IPS-NIHi11 (cell line): Measurements from ENCODE around the gene LRRC14B.

Source experiments
- DNase-seq: peaks from one replicate; pipeline ENCODE4 v3.0.0; 2012; ENCODE audit warnings: mixed read lengths, low spot score

Gene LRRC14B

DNA sequence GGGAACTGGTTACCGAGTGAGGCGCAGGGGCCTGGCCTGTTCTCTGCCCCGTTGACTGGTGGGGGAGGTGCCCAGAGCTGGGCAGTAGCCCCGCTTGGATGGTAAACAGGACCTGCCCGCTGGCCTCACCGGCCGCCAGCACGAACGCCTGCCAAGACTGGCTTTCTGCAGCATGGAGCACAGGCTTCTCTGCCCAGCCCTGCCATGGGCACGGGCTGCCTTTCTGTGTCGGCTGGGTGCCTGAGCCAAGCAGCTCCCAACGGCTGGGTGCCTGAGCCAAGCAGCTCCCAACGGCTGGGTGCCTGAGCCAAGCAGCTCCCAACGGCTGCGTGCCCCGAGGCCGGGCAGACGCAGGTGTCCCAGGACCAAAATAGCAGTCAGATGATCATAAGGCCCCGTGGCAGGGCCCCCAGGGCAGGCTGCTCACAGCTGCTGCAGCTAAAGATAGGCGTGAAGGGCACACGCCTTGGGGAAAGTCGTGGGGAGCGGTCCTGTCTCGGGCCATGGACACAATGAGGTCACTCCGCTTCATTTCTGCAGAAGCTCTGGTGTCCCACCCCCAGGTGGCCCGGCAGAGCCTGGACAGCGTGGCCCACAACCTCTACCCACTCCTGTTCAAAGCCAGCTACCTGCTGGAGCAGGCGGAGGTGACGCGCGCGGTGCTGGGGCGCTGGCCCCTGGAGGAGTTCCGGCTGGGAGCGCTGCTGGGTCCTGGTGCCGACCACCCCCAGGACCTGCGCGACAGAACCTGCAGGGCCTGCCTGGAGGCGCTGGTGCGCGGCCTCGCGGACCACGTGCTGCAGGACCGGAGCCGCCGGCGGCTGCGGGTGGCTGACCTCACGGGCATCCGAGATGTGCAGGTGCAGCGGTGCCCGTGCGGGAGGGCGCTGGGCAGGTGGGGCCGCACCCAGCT is at the start of gene LRRC14B:
TSS of gene LRRC14B (plus strand) at position 460 of the 913 bp plus-strand sequence. CDS start at position 504, 44 bp downstream.
- DNase-seq = no peak

DNA sequence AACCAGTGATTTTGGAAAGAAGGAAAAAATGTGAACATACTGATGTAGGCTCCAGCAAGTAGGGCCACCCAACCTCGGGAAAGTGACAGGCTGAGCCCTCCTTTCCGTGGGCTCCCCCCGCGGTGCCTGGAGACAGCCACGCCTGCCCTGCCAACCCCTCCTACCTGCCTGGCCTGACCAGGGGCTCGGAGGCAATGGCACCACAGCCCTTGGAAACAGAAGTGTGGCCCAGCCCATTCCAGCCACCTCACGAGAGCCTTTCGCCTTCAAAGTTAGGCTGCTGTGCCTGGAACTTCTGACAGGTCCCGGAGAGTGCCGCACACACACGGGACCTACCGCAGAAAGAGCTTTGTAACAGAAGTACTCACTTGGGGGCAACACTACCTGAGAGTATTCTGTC is 49.5 kb upstream of the LRRC14B start:
- no peak for DNase-seq

DNA sequence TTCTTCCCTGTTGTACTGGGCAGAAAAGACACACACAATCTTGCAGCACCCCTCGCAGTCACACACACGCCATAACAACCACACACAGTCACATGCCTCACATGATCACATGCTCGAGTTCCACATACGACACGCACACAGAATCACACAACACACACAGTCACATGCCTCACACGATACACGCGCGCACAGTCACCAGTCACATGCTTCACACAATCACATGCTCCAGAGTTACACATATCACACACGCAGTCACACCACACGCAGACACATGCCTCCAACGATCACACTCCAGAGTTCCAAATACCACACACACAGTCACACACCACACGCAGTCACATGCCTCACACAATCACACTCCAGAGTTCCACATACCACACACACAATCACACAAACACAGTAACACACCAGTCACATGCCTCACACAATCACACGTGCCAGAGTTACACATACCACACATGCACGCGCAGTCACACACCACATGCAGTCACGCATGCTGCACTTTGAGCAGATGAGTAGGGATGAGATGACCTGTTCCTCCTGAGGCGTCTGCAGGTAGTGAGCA is 49.0 kb upstream of the LRRC14B start:
- DNase-seq = no peak

DNA sequence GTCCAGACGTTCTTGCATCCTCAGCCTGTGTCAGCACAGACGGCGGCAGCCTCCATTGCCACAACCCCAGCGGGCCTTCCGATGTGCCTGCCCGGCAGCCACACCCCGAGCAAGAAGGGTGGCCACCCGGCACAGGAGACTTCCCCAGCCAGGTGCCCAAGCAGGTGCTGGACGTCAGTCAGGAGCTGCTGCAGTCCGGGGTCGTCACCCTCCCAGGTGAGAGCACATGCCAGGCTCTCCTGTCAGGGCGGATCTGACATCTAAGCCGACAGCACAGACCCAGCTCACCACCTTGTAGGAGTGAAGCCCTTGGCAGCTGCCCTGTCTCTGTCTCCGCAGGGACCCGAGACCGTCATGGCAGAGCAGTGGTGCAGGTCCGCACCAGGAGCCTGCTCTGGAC is 48.3 kb upstream of the LRRC14B start:
- DNase-seq = no peak

DNA sequence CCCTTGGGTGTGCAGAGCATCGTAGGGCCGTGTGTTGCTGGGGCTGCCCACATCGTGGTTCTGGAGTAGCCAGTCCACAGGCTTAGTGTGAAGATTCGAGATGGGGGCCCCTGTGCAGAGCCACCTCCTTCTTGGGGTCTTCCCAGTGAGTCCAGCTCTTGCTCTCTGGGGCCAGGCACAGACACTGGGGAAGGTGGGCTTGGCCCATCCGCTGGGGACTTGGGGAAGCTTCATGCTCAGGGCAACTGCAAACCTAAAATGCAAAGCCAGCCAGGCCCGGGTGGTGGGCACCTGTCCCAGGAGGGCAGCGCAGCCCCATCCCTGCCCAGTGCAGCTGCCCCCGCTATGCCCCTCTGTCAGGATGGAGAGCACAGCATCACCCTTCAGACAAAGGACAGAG is 46.4 kb upstream of the LRRC14B start:
- no peak for DNase-seq

DNA sequence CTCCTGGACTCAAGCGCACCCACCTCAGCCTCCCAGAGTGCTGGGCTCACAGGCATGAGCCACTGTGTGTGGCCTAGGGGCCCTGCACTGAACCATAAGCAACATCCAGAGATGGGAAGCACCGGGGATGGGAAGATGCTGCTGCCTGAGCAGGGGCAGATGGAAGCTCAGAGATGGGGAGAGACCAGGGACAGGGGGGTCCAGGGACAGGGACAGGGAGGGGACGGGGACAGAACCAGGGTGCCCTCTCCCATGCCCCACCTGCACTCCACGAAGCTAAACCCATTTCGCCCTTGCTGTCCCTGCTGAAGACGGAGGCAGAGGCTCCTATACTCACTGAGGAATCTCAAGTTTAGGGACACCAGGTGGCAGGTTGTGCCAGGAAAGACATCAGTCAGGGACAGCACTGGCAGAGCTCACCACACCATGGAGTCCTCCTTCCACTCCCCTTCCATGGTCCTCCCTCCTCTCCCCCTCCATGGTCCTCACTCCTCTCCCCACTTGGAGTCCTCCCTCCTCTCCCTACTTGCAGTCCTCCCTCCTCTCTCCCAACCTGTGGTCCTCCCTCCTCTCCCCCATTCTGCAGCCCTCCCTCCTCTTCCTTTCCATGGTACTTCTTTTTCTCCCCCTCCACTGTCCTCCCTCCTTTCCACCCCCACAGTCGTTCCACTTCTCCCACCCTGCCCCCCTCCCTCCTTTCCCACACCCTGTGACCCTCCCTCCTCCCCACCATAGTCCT is 45.5 kb upstream of the LRRC14B start:
- no peak for DNase-seq

DNA sequence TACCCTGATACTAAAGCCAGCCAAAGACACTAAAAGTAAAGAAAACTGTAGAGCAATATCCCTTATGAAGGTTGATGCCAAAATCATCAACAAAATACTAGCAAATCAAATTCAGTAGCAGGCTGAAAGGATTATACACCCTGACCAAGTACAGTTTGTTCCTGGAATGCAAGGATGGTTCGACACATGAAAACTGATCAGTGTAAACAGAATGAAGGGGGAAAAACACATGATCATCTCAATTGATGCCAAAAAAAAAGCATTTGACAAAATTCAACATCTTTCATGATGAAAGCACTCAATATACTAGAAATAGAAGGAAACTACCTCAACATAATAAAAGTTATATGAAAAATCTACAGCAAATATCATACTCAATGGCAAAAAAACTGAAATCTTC is 43.5 kb upstream of the LRRC14B start:
- no peak for DNase-seq

DNA sequence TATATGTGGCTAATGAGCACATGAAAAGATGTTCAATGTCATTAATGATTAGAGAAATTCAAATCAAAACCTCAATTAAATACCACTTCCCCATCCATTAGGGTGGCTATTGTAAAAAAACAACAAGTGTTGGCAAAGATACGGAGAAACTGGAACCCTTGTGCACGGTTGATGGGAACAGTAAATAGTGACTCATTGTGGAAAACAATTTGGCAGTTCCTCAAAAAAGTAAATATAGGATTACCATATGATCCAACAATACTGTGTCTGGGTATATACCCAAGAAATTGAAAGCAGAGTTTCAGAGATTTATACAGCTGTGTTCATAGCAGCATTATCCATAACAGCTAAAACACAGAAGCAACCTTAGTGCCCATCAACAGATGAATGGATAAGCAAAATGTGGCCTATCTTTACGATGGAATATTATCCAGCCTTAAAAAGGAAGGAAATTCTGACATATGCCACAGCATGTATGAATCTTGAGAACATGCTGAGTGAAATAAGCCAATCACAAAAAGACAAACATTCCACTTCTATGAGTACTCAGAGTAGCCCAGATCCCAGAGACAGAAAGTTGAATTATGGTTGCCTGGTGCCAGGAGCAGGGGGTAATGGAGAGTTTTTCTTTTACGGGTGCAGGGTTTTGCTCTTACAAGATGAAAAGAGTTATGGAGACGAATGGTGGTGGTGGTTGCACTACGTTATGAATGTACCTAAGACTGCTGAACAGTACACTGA is 41.4 kb upstream of the LRRC14B start:
- no peak for DNase-seq

DNA sequence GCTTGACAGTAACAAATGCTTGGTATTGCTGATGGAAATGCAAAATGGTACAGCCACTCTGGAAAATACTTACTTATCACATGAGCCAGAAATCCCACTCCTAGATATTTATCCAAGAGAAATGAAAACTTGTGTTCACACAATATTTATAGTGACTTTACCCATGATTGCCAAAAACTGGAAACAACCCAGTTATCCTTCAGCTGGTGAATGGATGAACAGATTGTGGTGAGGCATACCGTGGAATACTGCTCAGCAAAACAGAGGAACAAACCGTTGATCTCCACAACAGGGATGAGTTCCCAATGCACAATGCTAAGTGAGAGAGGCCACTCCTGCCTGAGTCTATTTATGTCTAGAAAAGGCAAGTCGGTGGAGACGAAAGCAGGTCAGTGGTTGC is 40.5 kb upstream of the LRRC14B start:
- DNase-seq = no peak

DNA sequence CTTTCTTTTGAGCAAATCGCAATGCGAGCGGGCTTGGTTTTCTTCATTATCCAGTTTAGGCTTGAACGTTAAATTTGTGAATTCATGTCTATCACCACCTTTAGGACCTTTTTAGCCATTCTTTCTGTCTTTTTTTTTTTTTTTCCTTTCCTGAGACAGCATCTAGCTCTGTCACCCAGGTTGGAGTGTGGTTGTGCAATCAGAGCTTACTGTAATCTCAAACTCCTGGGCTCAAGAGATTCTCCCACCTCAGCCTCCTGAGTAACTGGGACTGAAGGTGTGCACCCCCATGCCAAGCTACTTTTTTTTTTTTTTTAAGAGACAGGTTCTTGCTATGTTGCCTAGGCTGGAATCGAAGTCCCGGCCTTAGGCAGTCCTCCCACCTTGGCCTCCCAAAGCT is 39.2 kb upstream of the LRRC14B start:
- DNase-seq = no peak

DNA sequence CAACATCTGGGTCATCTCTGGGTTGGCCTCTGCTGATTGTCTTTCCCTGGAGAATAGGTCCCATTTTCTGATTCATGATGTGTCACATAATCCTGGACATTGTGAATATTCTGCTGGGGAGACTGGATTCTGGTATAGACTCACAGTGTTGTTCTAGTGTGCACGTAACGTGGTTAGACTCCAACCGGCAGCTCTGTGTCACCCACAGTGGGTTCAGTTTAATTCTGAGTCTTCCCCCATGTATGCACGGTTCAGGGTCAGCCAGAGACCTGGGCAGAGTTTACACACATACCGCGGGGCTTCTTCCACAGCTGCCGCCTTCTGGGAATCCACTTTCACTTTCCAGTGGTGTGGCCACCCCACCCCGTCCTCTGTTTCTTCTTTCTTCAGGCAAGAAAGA is 38.0 kb upstream of the LRRC14B start:
- no peak for DNase-seq

DNA sequence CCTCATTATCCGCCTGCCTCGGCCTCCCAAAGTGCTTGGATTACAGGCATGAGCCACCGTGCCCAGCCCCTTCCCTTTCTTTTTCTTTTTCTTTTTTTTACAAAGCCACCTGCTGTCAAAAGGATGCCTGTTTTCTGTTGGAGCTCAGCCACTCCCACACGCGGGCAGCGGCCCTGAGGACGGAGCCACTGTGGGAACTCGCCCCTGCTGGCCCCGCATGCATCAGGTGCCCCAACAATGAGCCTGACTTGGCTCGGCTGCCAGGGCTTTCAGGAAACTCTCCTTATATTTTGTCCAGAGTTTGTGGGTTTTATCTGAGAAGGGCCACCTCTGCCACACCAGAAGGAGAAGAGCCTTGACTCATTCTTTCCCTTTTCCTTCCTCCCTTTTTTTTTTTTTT is 37.1 kb upstream of the LRRC14B start:
- DNase-seq = no peak

DNA sequence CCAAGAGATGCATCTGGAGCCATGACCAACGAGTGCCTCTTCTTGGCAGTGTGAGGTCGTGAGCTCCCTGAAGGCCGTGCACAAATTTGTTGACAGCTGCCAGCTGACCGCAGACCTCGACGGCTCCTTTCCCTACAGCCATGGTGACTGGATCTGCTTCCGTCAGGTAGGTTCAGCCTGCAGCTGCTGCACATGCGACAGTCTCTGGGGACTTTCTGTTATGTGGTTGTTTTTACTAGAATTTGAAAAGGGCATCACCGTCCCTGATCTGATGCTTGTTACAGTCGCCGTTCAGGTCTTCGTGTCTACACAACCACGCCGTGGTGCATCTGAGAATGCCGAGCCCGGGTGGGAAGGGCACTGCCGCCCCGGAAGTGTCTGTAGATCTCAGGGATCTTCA is 36.5 kb upstream of the LRRC14B start:
- no peak for DNase-seq

DNA sequence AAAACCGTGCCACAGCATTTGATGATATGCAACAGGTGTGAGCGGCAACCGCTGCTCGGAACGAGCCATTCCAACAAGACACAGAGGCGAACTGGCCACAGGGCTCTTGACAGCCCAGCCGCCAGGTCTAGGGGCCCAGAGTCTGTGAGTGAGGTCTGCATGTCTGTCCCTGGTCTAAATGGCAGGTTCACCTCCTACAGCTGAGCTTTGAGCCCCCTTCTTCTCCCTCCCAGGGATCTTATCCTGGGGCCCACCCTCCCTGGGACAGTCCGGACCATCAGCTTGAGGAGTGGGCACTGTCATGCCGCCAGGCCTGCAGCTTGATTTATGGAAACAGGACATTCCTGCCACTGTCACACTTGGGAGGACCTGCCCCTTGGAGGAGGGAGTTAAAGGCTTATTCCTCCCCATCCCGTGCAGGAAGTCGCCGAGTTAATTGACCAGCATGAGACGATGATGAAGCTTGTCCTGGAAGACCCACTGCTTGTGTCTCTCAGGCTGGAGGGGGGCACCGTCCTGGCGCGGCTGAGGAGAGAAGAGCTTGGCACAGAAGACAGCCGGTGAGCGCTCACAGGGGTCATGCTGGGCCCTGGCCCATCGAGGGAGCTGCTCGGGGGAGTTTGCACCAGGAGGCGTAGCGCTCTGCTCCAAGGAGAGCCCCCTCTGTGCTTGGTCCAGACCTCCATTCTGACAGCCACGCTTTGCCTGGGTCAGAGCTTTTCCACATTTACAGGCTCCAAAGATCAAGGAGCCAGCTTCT is 35.5 kb upstream of the LRRC14B start:
- no peak for DNase-seq

DNA sequence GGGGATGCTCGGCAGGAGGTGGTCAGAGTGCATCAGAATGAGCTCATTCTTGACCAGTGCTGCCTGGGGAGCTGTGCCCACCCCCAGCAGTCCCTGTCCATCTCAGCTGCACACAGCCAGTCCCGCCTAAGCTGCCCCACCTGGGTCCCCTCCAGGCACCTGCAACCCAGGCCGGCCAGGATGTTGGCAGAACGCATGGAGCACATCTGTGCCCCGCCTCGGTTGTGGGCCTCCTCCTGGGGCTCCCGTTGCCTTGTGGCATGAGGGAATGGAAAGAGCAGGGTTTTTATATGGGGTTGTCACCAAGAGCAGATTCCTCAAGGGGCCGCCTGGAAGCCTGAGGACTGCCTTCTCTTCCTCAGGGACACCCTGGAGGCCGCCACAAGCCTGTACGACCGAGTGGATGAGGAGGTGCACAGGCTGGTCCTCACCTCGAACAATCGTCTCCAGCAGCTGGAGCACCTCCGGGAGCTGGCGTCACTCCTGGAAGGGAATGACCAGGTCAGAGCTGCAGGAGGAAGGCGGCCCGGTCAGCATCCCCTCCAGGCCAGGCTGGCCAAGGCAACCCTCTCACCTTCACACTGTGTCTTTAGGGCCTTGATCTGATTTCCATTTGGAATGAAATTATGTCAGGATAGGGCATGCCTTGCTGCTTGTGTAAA is 34.8 kb upstream of the LRRC14B start:
- DNase-seq = no peak

DNA sequence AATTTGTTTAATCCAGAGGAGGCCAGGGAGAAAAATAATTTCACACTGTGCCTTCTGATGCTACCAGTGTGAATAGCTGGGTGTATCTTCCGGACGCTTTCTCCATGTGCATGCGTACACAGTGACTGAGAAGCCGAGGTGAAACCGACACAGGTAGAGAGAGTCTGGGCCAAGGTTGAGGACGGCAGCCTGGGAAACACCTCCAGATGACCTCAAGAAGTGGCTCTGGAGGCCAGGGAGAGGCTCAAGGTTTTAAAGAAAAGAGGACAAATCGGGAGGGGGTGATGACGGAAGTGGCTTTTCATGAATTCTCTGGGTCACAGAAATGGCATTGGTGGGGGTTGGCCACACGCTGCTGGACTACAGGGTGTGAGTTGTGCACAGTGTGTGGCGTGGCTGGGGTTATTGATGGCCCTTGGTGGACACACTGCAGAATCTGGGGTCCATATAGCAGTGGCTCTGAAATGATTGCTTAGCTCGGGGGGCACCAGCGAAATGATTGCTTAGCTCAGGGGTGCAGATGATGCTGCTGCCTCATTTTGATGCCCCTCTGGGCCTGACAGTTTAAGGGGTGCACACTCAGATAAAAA is 34.1 kb upstream of the LRRC14B start:
- no peak for DNase-seq

DNA sequence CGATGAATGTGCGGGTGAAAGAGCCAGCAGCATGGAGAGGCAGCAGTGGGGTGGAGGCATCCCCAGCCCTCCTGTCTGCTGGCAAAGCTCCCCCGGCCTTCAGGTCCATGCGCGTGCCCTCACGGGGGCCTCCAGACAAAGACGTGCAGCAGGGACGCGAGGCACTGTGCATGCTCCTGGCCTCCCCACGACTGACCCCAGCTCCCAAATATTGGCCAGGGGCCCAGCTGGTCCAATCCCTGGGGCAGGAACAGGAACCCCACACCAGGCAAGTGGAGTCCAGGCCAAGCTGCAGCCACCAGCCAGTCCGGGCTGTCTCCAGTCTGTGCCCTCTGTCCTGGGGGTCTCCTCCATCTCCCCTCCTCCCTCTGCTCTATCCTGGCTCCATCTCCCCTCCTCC is 33.5 kb upstream of the LRRC14B start:
- no peak for DNase-seq

DNA sequence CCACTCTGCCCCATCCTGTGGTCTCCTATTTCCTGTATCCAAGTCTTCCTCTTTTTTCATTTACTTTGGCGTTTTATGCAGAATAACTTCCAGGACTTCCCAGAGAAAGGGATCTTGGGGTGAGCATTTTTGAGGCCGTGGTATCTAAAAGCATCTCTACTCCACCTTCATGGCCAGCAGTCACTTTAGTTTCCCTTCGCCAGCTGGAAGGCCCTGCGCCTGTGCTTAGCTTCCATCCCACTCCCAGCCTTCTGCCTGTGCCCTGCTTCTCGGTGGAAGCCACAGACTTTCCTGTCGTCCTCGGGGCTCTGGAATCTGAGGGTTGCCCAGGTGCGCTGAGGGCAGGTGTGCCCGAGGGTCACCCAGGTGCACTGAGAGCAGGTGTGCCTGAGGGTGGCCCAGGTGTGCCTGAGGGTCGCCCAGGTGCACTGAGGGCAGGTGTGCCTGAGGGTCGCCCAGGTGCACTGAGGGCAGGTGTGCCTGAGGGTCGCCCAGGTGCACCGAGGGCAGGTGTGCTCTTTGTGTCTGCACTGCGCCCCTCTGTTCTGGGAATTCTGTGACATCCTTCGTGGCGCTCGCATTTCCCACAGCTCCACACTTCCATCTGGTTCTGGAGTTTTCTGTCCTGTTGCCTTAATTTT is 32.4 kb upstream of the LRRC14B start:
- no peak for DNase-seq

DNA sequence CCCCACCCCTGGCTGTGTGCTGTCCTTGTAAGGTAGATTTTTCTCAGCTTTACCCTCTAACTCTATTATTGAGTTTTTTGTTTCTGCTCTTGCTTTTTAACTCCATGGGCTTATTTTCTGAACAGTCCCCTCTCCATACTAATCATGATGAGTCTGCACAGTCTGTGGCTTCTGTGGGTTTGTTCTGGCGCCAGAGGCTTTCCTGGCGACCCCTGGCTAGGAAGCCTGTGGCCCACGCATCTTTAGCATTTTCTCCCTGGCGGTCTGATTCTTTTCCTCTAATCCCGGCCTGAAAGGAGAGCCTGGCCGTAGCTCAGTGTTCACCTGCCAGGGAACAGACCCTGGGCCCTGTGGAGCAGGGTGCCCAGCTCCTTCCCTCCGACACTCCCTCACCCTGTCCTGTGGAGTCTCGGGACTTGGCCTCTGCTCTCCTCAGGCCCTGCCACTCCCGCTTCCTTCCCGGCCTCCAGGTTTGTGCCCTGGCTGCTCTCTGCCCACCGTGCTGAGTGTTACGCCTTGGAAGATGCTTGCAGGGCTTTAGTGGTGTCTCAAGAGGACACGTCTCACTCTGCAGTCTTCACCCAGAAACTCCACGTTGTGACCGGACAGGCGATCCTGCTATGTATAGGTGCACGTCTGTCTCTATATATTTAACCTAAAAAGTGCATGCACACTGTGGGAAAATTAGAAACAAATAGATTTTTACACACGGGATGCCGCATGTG is 31.7 kb upstream of the LRRC14B start:
- no peak for DNase-seq

DNA sequence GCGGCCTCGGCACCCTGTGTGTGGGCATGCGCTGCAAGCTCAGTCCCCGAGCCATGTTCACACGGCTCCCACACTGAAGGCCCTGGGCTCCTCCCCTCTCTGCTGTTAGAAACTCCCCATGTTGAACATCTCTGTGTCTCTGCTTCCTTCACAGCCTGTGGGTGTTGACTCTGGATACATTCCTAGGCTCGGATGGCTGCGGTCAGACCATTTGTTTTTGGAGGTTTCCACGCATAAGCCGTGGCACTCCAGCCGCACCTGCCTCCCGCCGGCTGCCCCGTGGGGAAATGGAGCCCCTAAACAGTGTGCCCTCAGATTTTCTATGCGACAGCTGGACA is 31.2 kb upstream of the LRRC14B start:
- DNase-seq = no peak
